HUES6 (cell line): ENCODE results near the gene NME7.

ENCODE experiments used
- H3K27ac ChIP-seq: 2 replicates; pipeline ENCODE4 v1.7.0; 2013; ENCODE audit warnings: low read depth, mild to moderate bottlenecking, low read length, inconsistent platforms
- H3K27me3 ChIP-seq: 2 replicates; pipeline ENCODE4 v1.6.1; 2013; ENCODE audit warnings: low read length; ENCODE audit not compliant: control insufficient read depth, insufficient read depth
- H3K36me3 ChIP-seq: 2 replicates; pipeline ENCODE4 v1.6.1; 2013; ENCODE audit warnings: low read length; ENCODE audit not compliant: control insufficient read depth, insufficient read depth
- H3K4me1 ChIP-seq: 2 replicates; pipeline ENCODE4 v1.6.1; 2013; ENCODE audit warnings: low read length; ENCODE audit not compliant: control insufficient read depth, insufficient read depth
- H3K4me3 ChIP-seq: 2 replicates; pipeline ENCODE4 v1.5.1; 2013; ENCODE audit warnings: low read depth, low read length
- H3K9ac ChIP-seq: one replicate; pipeline ENCODE4 v1.6.1; 2013; ENCODE audit warnings: mild to moderate bottlenecking, low read length
- H3K9me3 ChIP-seq: 2 replicates; pipeline ENCODE4 v1.6.1; 2013; ENCODE audit warnings: low read depth, low read length; ENCODE audit not compliant: control insufficient read depth, insufficient read depth

NME7 gene

GRCh38 chr1:169092399-169092798 lies 275.2 kb downstream of the NME7 start:
- no peaks in the 10 kb centered on the region for H3K4me1 ChIP-seq
- no peak overlapping the region for H3K4me3 ChIP-seq
- no peaks in the 10 kb centered on the region for H3K27me3 ChIP-seq
- H3K9me3 ChIP-seq, result no peaks in the 10 kb centered on the region
- no peak overlapping the region for H3K9ac ChIP-seq
- no peaks in the 10 kb centered on the region for H3K36me3 ChIP-seq
- no peak overlapping the region for H3K27ac ChIP-seq

- Histone ChIP-seq H3K36me3 (no peaks in the 10 kb centered on the region), H3K27ac (no peak overlapping the region)
Measured at GRCh38 chr1:169091480-169091941, 276.1 kb downstream of the NME7 start.

GRCh38 chr1:169090900-169091311 lies 276.7 kb downstream of the NME7 start:
- H3K36me3 ChIP-seq, result no peaks in the 10 kb centered on the region
- H3K4me1 ChIP-seq, result no peaks in the 10 kb centered on the region; the same call in 1 of the 2 replicates
- H3K4me3 ChIP-seq, result no peak overlapping the region
- H3K9ac ChIP-seq, result no peak overlapping the region
- H3K27me3 ChIP-seq, result no peaks in the 10 kb centered on the region
- no peak overlapping the region for H3K27ac ChIP-seq
- H3K9me3 ChIP-seq, result no peaks in the 10 kb centered on the region

More at GRCh38 chr1:169091480-169091941, 276.1 kb downstream of the NME7 start:
- H3K4me3 ChIP-seq, result no peak overlapping the region
- H3K9ac ChIP-seq, result no peak overlapping the region
- H3K9me3 ChIP-seq, result no peaks in the 10 kb centered on the region
- no peaks in the 10 kb centered on the region; the same call in 1 of the 2 replicates for H3K4me1 ChIP-seq
- H3K27me3 ChIP-seq, result no peaks in the 10 kb centered on the region

GRCh38 chr1:169090308-169090899 lies 277.2 kb downstream of the NME7 start:
- no peaks in the 10 kb centered on the region; the same call in 1 of the 2 replicates for H3K4me1 ChIP-seq
- H3K9ac ChIP-seq, result no peak overlapping the region
- H3K27me3 ChIP-seq, result no peaks in the 10 kb centered on the region
- no peaks in the 10 kb centered on the region for H3K36me3 ChIP-seq
- H3K4me3 ChIP-seq, result no peak overlapping the region
- H3K27ac ChIP-seq, result no peak overlapping the region
- no peaks in the 10 kb centered on the region for H3K9me3 ChIP-seq

GRCh38 chr1:169089776-169090175 lies 277.8 kb downstream of the NME7 start:
- no peak overlapping the region for H3K9ac ChIP-seq
- H3K27me3 ChIP-seq, result no peaks in the 10 kb centered on the region
- H3K4me1 ChIP-seq, result no peaks in the 10 kb centered on the region; the same call in 1 of the 2 replicates
- H3K36me3 ChIP-seq, result no peaks in the 10 kb centered on the region
- H3K4me3 ChIP-seq, result no peak overlapping the region
- no peak overlapping the region for H3K27ac ChIP-seq
- no peaks in the 10 kb centered on the region for H3K9me3 ChIP-seq

GRCh38 chr1:169087876-169088275 lies 279.7 kb downstream of the NME7 start:
- H3K4me1 ChIP-seq, result no peaks in the 10 kb centered on the region; the same call in 1 of the 2 replicates
- H3K27ac ChIP-seq, result no peak overlapping the region
- H3K27me3 ChIP-seq, result no peaks in the 10 kb centered on the region
- no peaks in the 10 kb centered on the region for H3K36me3 ChIP-seq
- no peak overlapping the region for H3K4me3 ChIP-seq
- no peaks in the 10 kb centered on the region for H3K9me3 ChIP-seq
- no peak overlapping the region for H3K9ac ChIP-seq

- H3K4me1 ChIP-seq, result no peaks in the 10 kb centered on the region; the same call in 1 of the 2 replicates
- no peak overlapping the region for H3K4me3 ChIP-seq
- H3K27ac ChIP-seq, result no peak overlapping the region
- H3K9ac ChIP-seq, result no peak overlapping the region
- H3K27me3 ChIP-seq, result no peaks in the 10 kb centered on the region
- no peaks in the 10 kb centered on the region for H3K9me3 ChIP-seq
- no peaks in the 10 kb centered on the region for H3K36me3 ChIP-seq
Measured at GRCh38 chr1:169086603-169087455, 280.8 kb downstream of the NME7 start.

GRCh38 chr1:169085911-169086310 lies 281.7 kb downstream of the NME7 start:
- H3K9me3 ChIP-seq, result no peaks in the 10 kb centered on the region
- H3K4me1 ChIP-seq, result no peaks in the 10 kb centered on the region; the same call in 1 of the 2 replicates
- no peaks in the 10 kb centered on the region for H3K27me3 ChIP-seq
- H3K27ac ChIP-seq, result no peak overlapping the region
- no peaks in the 10 kb centered on the region for H3K36me3 ChIP-seq
- no peak overlapping the region for H3K9ac ChIP-seq
- no peak overlapping the region for H3K4me3 ChIP-seq
